ENCODE results near the gene CD248.

The CD248 gene

GRCh38 chr11:66328302-66329144 lies 11.7 kb upstream of the CD248 start (continued):
- TF ChIP-seq PRDM10 (tag by site-specific recombination; IDR thresholded peaks at IDR 0.05) (0 out of 2 replicates have a peak, but pooled peaks have one; percentile 17), ZNF280C (tag by site-specific recombination; IDR thresholded peaks at IDR 0.05) (no peak), ZSCAN4 (tag by site-specific recombination; IDR thresholded peaks at IDR 0.05) (no peak), OVOL3 (tag by site-specific recombination; IDR thresholded peaks at IDR 0.05) (no peak), ZIC2 (tag by site-specific recombination; IDR thresholded peaks at IDR 0.05) (0 out of 2 replicates have a peak, but pooled peaks have one; percentile 20), GLIS1 (tag by site-specific recombination; IDR thresholded peaks at IDR 0.05) (0 out of 2 replicates have a peak, but pooled peaks have one; percentile 40), ELK4 (IDR thresholded peaks at IDR 0.05; ENCODE audit: borderline replicate concordance, low read depth, low read length) (no peak), ZNF664 (tag by site-specific recombination; IDR thresholded peaks at IDR 0.05) (no peak), ZNF433 (tag by site-specific recombination; IDR thresholded peaks at IDR 0.05; ENCODE audit: low read depth) (no peak), ZNF600 (tag by site-specific recombination; IDR thresholded peaks at IDR 0.05) (no peak), KLF10 (tag by site-specific recombination; IDR thresholded peaks at IDR 0.05) (no peak), ZNF24 (tag by site-specific recombination; IDR thresholded peaks at IDR 0.05) (peak; percentile 54; the same call in 1 of the 2 replicates)

GRCh38 chr11:66328031-66328301 lies 11.1 kb upstream of the CD248 start:
- POLR2A ChIA-PET: no interaction called here
- CTCF ChIA-PET: no interaction called here
- H3K9me3 ChIP-seq (ENCODE audit: control insufficient read depth, insufficient read depth, low read depth, low read length): no peaks in the 10 kb centered on the region
- no peak overlapping the region for H3K4me3 ChIP-seq (ENCODE audit: low read depth, low read length)
- TF ChIP-seq ZNF623 (tag by site-specific recombination; IDR thresholded peaks at IDR 0.05) (peak; percentile 97), ZXDB (tag by site-specific recombination; IDR thresholded peaks at IDR 0.05) (no peak), ZBTB10 (tag by site-specific recombination; IDR thresholded peaks at IDR 0.05) (peak; percentile 46; the same call in 1 of the 2 replicates), ZNF211 (tag by site-specific recombination; IDR thresholded peaks at IDR 0.05; ENCODE audit: low read depth) (no peak), KLF1 (tag by site-specific recombination; IDR thresholded peaks at IDR 0.05) (peak; percentile 47; the same call in 1 of the 2 replicates)
- no peaks in the 10 kb centered on the region for H3K4me1 ChIP-seq (ENCODE audit: control insufficient read depth, insufficient read depth, low read length)
- H3K36me3 ChIP-seq (ENCODE audit: control insufficient read depth in 2 of 2, insufficient read depth in 1 of 2, low read length in 2 of 2): no peaks in the 10 kb centered on the region
- H3K27ac ChIP-seq (ENCODE audit: extremely low read depth, low read depth, low read length): no peak overlapping the region
